Measurements from ENCODE around the gene RABL6.

Gene RABL6

GRCh38 chr9:136886610-136887597, 79.2 kb downstream of the RABL6 start:
- FAIRE-seq = no peak

- no peak for FAIRE-seq
Observed at GRCh38 chr9:136888454-136888853, 80.7 kb downstream of the RABL6 start.

GRCh38 chr9:136889858-136890257, 82.1 kb downstream of the RABL6 start:
- no peak for FAIRE-seq

- no peak for FAIRE-seq
Observed at GRCh38 chr9:136890661-136891060, 82.9 kb downstream of the RABL6 start.
